ENCODE results near the gene RPRML.

The RPRML gene

DNA sequence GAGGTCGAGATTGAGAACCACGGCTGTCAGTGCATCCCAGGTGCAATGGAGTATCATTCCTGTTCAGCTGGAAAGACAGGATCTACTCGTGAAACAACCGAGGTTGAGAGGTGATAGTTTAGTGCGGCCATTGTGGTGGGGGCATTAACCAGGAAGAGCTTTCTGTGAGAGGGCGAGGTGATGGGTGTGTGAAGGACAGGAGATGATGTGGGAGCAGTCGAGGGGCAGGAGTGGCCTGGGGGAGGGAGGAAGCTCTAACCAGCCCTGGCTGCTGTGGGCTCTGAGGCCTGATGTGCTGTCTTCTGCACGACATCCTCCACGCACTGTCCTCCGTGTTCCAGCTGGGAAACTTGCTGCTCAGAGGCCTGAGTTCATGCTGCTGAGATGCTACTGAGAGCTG is 34.1 kb downstream of the RPRML start:
- DNase-seq (ENCODE audit: low read depth in 2 of 2), result no peak

GRCh38 chr17:46943501-46944393 is 35.3 kb downstream of the RPRML start:
- DNase-seq (ENCODE audit: low read depth in 2 of 2), result no peak

- no peak for DNase-seq (ENCODE audit: low read depth in 2 of 2)
These were observed 35.9 kb downstream of the RPRML start for GRCh38 chr17:46943218-46943500.

- DNase-seq (ENCODE audit: low read depth in 2 of 2), result peak; percentile 22 to 38
These were observed 36.4 kb downstream of the RPRML start for GRCh38 chr17:46942441-46943217.

DNA sequence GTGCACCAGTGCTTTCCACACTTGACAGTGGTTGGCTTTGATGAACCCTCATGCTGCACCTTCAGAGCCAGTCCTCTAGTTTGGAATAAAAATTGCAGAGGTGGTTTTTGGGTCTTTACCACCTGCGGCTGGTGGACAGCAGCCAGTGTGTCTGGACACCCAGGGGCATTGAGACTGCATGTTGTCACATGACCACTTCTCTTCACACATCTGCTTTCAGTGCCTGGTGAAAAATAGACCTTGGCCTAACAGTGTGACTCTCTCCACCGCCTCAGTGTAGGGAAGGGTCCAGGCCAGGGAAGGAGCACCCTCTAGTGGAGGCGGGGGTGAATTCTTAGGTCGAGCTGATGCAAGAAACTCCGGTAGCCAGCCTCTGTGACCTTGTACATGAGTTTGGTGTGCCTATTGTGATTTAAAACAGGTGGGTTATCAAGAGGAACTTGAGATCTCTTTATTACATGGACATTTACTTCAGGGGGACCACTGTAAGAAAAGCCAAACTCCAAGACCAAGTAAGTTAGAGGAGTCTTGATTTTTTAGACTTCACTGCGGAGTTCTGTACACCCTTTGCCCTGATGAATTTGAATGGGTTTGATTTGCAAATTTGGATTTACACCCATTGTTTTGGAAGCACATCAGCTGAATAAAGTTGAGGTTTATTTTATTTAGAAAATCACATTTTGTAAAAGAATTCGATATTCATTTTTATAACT is 38.2 kb downstream of the RPRML start:
- DNase-seq (ENCODE audit: low read depth in 2 of 2), result peak; percentile 58 to 59

- no peak for DNase-seq (ENCODE audit: low read depth in 2 of 2)
These were observed 43.3 kb downstream of the RPRML start for GRCh38 chr17:46935658-46936266.

DNA sequence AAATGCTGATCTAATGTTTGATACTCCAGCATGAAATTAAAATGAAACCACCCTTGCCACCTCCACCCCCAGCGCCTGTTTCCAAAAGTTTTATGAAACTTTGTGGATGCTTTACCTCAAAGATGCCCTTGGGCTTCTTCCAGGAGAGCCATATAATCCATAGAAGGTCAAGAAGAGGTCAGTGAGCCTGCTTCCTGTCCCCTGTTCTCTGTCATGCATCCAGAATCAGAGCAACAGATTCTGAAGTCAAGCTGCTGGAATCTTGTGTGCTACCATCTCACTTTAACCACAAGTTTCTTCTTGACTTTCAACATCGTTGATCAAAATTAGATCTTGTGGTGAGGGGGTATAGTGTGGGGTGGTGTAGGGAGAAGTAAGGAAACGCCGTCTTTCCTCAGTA is 47.5 kb downstream of the RPRML start:
- DNase-seq (ENCODE audit: low read depth in 2 of 2), result no peak

DNA sequence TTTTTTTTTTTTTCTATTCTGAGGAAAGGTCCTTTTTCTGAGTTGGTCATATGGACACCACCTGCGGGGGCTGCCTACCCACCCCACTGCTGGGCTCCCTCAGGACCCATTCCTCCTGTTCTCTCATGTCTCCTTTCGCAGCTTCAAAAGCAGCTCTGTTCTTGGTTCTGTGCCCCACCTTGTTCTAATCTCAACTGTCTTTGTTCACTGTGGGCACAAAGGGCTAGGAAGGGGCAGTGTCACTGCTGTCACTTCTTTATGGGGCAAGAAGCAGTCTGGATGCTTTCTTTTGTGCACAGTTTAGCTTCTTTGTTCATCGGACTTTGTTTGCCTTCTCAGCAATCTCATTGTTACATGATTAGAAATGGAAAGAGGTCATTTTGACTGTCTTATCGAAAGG is 49.0 kb downstream of the RPRML start:
- no peak for DNase-seq (ENCODE audit: low read depth in 2 of 2)

DNA sequence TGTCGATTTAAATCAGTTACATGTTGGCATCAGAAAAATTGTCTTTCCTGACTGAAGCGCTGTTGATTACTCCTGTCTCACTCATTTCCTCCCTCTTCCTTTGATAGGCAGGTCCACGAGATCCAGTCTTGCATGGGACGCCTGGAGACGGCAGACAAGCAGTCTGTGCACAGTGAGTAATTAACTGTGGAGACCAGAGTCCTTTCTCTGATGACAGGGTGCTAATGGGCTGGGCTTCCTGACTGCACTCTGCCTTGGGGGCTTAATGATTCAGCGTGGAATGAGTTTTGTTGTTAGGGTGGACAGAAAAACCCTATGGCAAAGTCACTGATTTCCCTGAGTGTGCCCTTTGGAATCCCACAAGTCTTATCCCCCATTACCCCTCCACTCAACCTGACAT is 49.6 kb downstream of the RPRML start:
- DNase-seq (ENCODE audit: low read depth in 2 of 2), result no peak

DNA sequence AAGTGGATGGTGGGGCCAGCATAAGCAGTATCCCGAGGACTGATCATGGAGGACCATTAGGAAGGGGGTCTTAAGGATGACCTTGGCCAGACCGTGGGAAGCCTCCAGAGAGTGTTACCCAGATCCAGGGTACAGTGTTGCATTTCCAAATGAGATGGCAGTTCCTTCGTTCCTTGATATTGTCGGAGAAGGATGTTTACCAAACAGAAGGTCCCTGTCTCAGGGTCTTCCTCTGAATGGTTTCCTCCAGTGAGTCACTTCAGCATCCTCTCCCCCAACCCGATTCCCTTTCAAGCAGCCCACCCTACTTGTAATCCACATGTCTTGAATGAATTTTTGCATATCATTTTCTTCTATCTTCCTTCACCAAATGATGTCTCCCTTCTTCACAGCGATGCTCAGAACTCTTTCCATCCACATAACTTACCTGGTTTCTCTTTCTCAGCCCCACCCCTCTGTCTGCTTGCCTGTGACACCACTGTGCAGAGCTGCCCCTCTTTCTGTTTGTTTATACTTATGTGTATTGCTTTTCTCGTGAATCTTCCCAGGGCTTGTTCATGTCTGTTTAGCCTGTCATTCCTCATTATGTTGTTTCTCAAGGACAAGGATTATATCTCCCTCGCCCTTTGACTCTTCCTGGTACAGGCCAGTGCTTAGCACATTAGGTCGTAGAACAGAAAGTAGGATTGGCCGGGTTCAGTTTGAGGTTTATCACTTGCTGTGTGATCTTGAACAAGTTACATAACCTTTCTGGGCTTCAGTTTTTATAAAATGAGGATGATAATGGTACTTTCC is 50.4 kb downstream of the RPRML start:
- no peak for DNase-seq (ENCODE audit: low read depth in 2 of 2)
